Measurements from ENCODE around the gene CD200. TPM values are rescaled to one million over a fixed set of nuclear protein-coding genes. Genes with fewer than 3 reads are reported as not detected.
"Not testable (repeated sequence)": the region's sequence is repeated elsewhere in the genome, so short reads cannot be mapped to it uniquely, and the experiment has no call there.

CD200 gene
- total and polyA plus RNA-seq, 2 experiments from 2014 or later: 5.4 to 11.6 TPM

DNA sequence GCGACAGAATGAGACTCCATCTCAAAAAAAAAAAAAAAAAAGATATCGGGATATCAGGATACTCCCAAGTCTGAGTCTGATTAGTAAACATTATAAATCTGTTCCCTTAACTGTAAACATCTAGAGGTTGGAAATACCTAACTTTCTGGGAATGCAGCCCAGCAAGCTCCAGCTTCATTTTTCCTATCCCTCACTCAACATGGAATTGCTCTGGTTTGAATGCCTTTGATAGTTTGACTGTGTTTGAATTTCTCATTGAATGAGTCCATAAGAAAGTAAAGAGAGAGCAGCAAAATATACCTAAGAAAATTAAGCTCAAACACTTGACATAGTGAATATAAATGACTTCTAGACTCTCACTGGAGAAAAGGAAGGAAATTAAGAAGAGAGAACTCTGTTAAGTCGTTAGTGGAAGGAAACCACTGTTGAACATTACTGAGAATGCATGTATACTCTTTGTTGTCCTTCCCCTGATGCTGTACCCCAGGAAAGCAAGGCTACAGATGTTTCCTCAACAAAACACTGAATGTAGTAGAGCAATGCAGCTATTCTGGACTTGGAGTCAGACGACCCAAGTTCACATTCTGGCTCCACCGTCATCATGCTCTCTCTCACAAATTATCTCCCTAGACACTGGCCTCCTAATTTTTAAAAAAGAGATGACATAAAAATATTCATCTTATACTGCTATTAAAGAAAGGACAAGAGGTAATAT, 62.4 kb downstream of the CD200 start:
- Histone ChIP-seq H3K27me3 (no peaks in the 10 kb centered on the region), H3K36me3 (no peaks in the 10 kb centered on the region), H3K4me1 (ENCODE audit: low read depth) (no peaks in the 10 kb centered on the region), H3K27ac (no peak overlapping the region), H3K4me3 (no peak overlapping the region), H3K9me3 (ENCODE audit: low read depth) (no peaks in the 10 kb centered on the region)
- no peak for DNase-seq (ENCODE audit: low read depth in 1 of 2, low spot score in 1 of 2)
- TF ChIP-seq, protein P1, sequence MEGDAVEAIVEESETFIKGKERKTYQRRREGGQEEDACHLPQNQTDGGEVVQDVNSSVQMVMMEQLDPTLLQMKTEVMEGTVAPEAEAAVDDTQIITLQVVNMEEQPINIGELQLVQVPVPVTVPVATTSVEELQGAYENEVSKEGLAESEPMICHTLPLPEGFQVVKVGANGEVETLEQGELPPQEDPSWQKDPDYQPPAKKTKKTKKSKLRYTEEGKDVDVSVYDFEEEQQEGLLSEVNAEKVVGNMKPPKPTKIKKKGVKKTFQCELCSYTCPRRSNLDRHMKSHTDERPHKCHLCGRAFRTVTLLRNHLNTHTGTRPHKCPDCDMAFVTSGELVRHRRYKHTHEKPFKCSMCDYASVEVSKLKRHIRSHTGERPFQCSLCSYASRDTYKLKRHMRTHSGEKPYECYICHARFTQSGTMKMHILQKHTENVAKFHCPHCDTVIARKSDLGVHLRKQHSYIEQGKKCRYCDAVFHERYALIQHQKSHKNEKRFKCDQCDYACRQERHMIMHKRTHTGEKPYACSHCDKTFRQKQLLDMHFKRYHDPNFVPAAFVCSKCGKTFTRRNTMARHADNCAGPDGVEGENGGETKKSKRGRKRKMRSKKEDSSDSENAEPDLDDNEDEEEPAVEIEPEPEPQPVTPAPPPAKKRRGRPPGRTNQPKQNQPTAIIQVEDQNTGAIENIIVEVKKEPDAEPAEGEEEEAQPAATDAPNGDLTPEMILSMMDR (IDR thresholded peaks at IDR 0.05; ENCODE audit: low read depth, low read length): no peak

DNA sequence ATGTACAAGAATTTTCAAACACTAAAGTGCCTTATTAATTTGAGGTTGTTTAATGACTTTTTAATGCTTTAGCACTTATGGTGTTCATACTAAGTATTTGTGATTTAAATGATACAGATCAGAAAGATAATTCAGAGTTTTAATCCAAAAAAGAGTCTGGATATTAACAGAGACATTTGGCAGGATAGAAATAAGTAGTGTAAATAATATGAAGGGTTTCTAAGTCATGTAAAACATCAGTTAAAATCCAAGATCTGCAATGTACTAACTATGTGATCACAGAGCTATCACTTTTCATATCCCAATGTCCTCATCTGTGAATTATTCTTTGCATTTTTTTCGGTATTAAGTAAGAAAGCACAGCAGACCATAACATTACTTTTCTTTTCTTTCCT, 62.9 kb downstream of the CD200 start:
- H3K27ac ChIP-seq: no peak overlapping the region
- H3K4me1 ChIP-seq (ENCODE audit: low read depth): no peaks in the 10 kb centered on the region
- H3K36me3 ChIP-seq: no peaks in the 10 kb centered on the region
- H3K4me3 ChIP-seq: no peak overlapping the region
- H3K9me3 ChIP-seq (ENCODE audit: low read depth): no peaks in the 10 kb centered on the region
- no peak for DNase-seq (ENCODE audit: low read depth in 1 of 2, low spot score in 1 of 2)
- TF ChIP-seq, protein P1 (IDR thresholded peaks at IDR 0.05; ENCODE audit: low read depth, low read length): no peak
- no peaks in the 10 kb centered on the region for H3K27me3 ChIP-seq

DNA sequence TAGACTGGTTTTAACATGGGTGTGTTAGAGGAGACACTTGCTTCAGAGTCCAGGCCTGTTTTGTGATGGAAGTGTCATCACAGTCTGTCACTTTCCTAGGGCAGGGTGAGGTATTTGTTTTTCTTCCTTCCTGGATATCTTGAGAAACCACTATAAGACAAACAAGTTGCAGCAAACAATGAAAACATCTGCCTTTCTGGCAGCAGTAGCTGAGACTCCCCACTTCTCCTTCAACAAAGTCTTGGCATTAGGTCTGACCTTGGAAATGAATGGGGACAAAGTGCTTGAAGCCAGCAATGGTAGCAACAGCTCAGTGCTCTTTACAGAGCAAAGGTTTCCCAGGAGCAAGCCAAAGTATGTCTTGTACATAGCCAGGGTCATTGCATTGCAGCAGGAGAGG, 64.6 kb downstream of the CD200 start:
- Histone ChIP-seq H3K4me1 (ENCODE audit: low read depth) (no peaks in the 10 kb centered on the region), H3K27ac (no peak overlapping the region), H3K36me3 (no peaks in the 10 kb centered on the region), H3K27me3 (no peaks in the 10 kb centered on the region), H3K4me3 (no peak overlapping the region), H3K9me3 (ENCODE audit: low read depth) (no peaks in the 10 kb centered on the region)
- no peak for DNase-seq (ENCODE audit: low read depth in 1 of 2, low spot score in 1 of 2)
- TF ChIP-seq, protein P1 (IDR thresholded peaks at IDR 0.05; ENCODE audit: low read depth, low read length): no peak

DNA sequence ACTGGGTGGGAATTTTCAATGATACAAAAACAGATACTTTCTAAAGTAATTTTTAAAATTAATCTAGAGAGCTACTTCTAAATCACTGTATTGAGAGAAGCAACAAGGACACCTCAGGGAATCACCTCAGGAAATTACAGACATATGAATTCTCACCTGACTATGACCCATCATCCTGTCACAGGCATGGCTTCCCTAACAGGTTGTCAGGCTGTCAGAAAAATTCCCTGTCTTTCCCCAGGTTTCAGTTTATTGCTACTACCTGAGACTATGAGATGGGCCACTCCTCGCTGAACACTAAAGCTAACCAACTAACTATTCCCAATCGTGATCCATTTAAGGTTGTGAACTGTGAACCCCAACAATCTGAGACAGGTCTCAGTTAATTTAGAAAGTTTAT, 66.1 kb downstream of the CD200 start:
- DNase-seq (ENCODE audit: low read depth in 1 of 2, low spot score in 1 of 2): no peak
- TF ChIP-seq, protein P1 (IDR thresholded peaks at IDR 0.05; ENCODE audit: low read depth, low read length): no peak
- H3K4me3 ChIP-seq: no peak overlapping the region
- no peaks in the 10 kb centered on the region for H3K36me3 ChIP-seq
- no peaks in the 10 kb centered on the region for H3K4me1 ChIP-seq (ENCODE audit: low read depth)
- H3K27ac ChIP-seq: no peak overlapping the region
- H3K27me3 ChIP-seq: no peaks in the 10 kb centered on the region
- no peaks in the 10 kb centered on the region for H3K9me3 ChIP-seq (ENCODE audit: low read depth)

DNA sequence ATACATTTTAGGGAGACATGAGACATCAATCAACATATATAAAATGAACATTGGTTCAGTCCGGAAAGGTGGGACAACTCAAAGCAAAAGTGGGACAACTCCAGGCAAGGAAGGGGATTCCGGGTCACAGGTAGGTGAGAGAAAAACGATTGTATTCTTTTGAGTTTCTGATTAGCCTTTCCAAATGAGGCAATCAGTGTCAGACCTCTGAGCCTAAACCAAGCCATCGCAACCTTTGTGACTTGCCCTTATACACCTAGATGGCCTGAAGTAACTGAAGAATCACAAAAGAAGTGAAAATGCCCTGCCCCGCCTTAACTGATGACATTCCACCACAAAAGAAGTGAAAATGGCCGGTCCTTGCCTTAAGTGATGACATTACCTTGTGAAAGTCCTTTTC, 66.6 kb downstream of the CD200 start:
- H3K36me3 ChIP-seq; H3K4me3 ChIP-seq; H3K4me1 ChIP-seq (ENCODE audit: low read depth); H3K27me3 ChIP-seq; H3K27ac ChIP-seq; DNase-seq (ENCODE audit: low read depth in 1 of 2, low spot score in 1 of 2); H3K9me3 ChIP-seq (ENCODE audit: low read depth): not testable (repeated sequence)

DNA sequence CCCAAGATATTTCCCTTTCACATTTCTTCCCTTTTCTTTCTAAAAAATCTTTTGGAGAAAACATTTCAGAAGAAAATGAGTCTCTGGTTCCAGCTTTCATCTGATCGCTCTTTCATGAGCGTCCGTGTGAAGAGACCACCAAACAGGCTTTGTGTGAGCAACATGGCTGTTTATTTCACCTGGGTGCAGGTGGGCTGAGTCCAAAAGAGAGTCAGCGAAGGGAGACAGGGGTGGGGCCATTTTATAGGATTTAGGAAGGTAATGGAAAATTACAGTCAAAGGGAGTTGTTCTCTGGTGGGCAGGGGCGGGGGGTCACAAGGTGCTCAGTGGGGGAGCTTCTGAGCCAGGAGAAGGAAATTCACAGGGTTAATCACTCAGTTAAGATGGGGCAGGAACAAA, 67.4 kb downstream of the CD200 start:
- H3K9me3 ChIP-seq (ENCODE audit: low read depth); H3K4me1 ChIP-seq (ENCODE audit: low read depth); DNase-seq (ENCODE audit: low read depth in 1 of 2, low spot score in 1 of 2); H3K27me3 ChIP-seq; H3K4me3 ChIP-seq; H3K27ac ChIP-seq; H3K36me3 ChIP-seq: not testable (repeated sequence)

Measured in cardiac muscle cell (in vitro differentiated cells and primary cell).